Activated B cell treated with CpG ODN at 0.5 μM for 24 hours (primary cell): ENCODE data around the gene GPR176. TPM values are rescaled to one million over a fixed set of nuclear protein-coding genes. Genes with fewer than 3 reads are reported as not detected.

Source experiments
- ATAC-seq: fragments of 200-7000 bp; cut with Tn5 transposase; one replicate; pipeline ENCODE4 v1.10.0; 2021; ENCODE audit warnings: low read depth, mild to moderate bottlenecking, moderate library complexity
- CTCF ChIA-PET: fragments of 350-600 bp; sonication (Branson Sonifier 250); formaldehyde crosslinking; loops from one replicate; lab custom pipeline; 2021; ENCODE audit warnings: antibody characterized with exemption; lab: Charles Lee
- POLR2A ChIA-PET: fragments of 350-600 bp; sonication (Branson Sonifier 250); formaldehyde crosslinking; loops from one replicate; lab custom pipeline; 2021; ENCODE audit warnings: antibody characterized with exemption; lab: Charles Lee
- DNase-seq: peaks from one replicate; pipeline ENCODE4 v3.0.0; 2022
- H3K27ac Mint-ChIP-seq: one replicate; pipeline ENCODE4 v1.8.0; 2020; ENCODE audit warnings: mixed read lengths
- H3K27me3 Mint-ChIP-seq: one replicate; pipeline ENCODE4 v1.8.0; 2021; ENCODE audit warnings: mixed read lengths
- H3K36me3 Mint-ChIP-seq: one replicate; pipeline ENCODE4 v1.8.0; 2021; ENCODE audit warnings: low read depth, mixed read lengths
- H3K4me1 Mint-ChIP-seq: one replicate; pipeline ENCODE4 v1.8.0; 2021; ENCODE audit warnings: mixed read lengths
- H3K4me3 Mint-ChIP-seq: one replicate; pipeline ENCODE4 v1.8.0; 2020; ENCODE audit warnings: mild to moderate bottlenecking, mixed read lengths
- H3K9me3 Mint-ChIP-seq: one replicate; pipeline ENCODE4 v1.8.0; 2020; ENCODE audit warnings: mixed read lengths
- CTCF ChIP-seq: fragments of 200-600 bp; IDR thresholded peaks from one replicate; pipeline ENCODE4 v1.8.0; 2022; ENCODE audit warnings: antibody characterized with exemption, mild to moderate bottlenecking
- intact Hi-C: fragments of 100-400 bp; cut with micrococcal nuclease; formaldehyde crosslinking; loops from one replicate; pipeline ENCODE4 v1.15.1; 2024
- total RNA-seq: library from RNA; stranded (reverse); gene quantifications from 2 replicates; pipeline ENCODE4 v1.2.3, GENCODE V29; 2022

Gene GPR176
- total RNA-seq, 1 donor from 2014 or later: not detected

- intact Hi-C loops: no loop called here
- Mint-ChIP-seq H3K9me3 (no peaks in the 10 kb centered on the region), H3K27ac (no peak overlapping the region), H3K4me3 (no peak overlapping the region), H3K4me1 (no peaks in the 10 kb centered on the region), H3K36me3 (no peaks in the 10 kb centered on the region), H3K27me3 (peaks cover 21% of the 10 kb centered on the region)
- POLR2A ChIA-PET: no interaction called here
- no peak for TF ChIP-seq CTCF
- ATAC-seq: no peak
- CTCF ChIA-PET: no interaction called here
- DNase-seq: no peak
These were observed 51.7 kb downstream of the GPR176 start for GRCh38 chr15:39868396-39868795.

GRCh38 chr15:39864116-39864515, 56.0 kb downstream of the GPR176 start:
- ATAC-seq (no peak), DNase-seq (no peak)
- no peak for TF ChIP-seq CTCF
- no peaks in the 10 kb centered on the region for H3K4me1 Mint-ChIP-seq
- intact Hi-C loops: no loop called here
- POLR2A ChIA-PET: no interaction called here
- no peak overlapping the region for H3K27ac Mint-ChIP-seq
- H3K27me3 Mint-ChIP-seq: peaks cover 25% of the 10 kb centered on the region
- no peaks in the 10 kb centered on the region for H3K9me3 Mint-ChIP-seq
- no peak overlapping the region for H3K4me3 Mint-ChIP-seq
- no peaks in the 10 kb centered on the region for H3K36me3 Mint-ChIP-seq
- CTCF ChIA-PET: no interaction called here

- POLR2A ChIA-PET: no interaction called here
These were observed 59.2 kb downstream of the GPR176 start for GRCh38 chr15:39860871-39861270.

GRCh38 chr15:39860200-39860599, 59.9 kb downstream of the GPR176 start:
- DNase-seq: no peak
- POLR2A ChIA-PET: no interaction called here
- H3K27me3 Mint-ChIP-seq: peaks cover 14% of the 10 kb centered on the region
- H3K9me3 Mint-ChIP-seq: no peaks in the 10 kb centered on the region
- H3K4me1 Mint-ChIP-seq: no peaks in the 10 kb centered on the region
- no peaks in the 10 kb centered on the region for H3K36me3 Mint-ChIP-seq
- no peak for TF ChIP-seq CTCF
- CTCF ChIA-PET: no interaction called here
- no peak for ATAC-seq
- H3K27ac Mint-ChIP-seq: no peak overlapping the region
- intact Hi-C loops: no loop called here
- H3K4me3 Mint-ChIP-seq: no peak overlapping the region

More at GRCh38 chr15:39860871-39861270, 59.2 kb downstream of the GPR176 start:
- TF ChIP-seq CTCF: no peak
- H3K36me3 Mint-ChIP-seq: no peaks in the 10 kb centered on the region
- H3K9me3 Mint-ChIP-seq: no peaks in the 10 kb centered on the region
- no peak overlapping the region for H3K27ac Mint-ChIP-seq
- no peak for ATAC-seq
- CTCF ChIA-PET: no interaction called here
- intact Hi-C loops: no loop called here
- H3K4me1 Mint-ChIP-seq: no peaks in the 10 kb centered on the region
- DNase-seq: no peak
- peaks cover 17% of the 10 kb centered on the region for H3K27me3 Mint-ChIP-seq
- no peak overlapping the region for H3K4me3 Mint-ChIP-seq

- Mint-ChIP-seq H3K27me3 (peaks cover 11% of the 10 kb centered on the region), H3K9me3 (no peaks in the 10 kb centered on the region), H3K4me3 (no peak overlapping the region), H3K27ac (no peak overlapping the region), H3K4me1 (no peaks in the 10 kb centered on the region), H3K36me3 (no peaks in the 10 kb centered on the region)
- no peak for DNase-seq
- no peak for TF ChIP-seq CTCF
- ATAC-seq: no peak
- POLR2A ChIA-PET: no interaction called here
- intact Hi-C loops: no loop called here
- CTCF ChIA-PET: no interaction called here
These were observed 60.4 kb downstream of the GPR176 start for GRCh38 chr15:39859636-39860035.
